GM12878 (cell line): ENCODE measurements around the gene CDC42EP3. TPM values are rescaled to one million over a fixed set of nuclear protein-coding genes. Genes with fewer than 3 reads are reported as not detected.

Source experiments
- CHD2 ChIP-seq: IDR thresholded peaks from 2 replicates; pipeline ENCODE4 v1.6.1; 2011; ENCODE audit warnings: low read depth, low read length, improper control_type of control experiment, borderline replicate concordance
- CTCF ChIP-seq, 3 experiments: IDR thresholded peaks in 2 of 3; conservative IDR thresholded peaks in 1 of 3; 2 replicates each; pipeline ENCODE4 v1.5.1; 2011; ENCODE audit warnings: low read depth in 3 of 3, low read length in 3 of 3, mild to moderate bottlenecking in 3 of 3, control low read depth in 2 of 3, moderate library complexity in 2 of 3, inconsistent platforms in 1 of 3, mixed read lengths in 1 of 3; ENCODE audit not compliant: control insufficient read depth in 2 of 3, insufficient read depth in 1 of 3; ENCODE audit errors: extremely low read depth in 1 of 3
- ELK1 ChIP-seq: IDR thresholded peaks from 2 replicates; pipeline ENCODE4 v1.6.1; 2012; ENCODE audit warnings: low read depth, low read length, improper control_type of control experiment
- FOXM1 ChIP-seq: IDR thresholded peaks from 2 replicates; pipeline ENCODE4 v1.6.1; 2012; ENCODE audit warnings: low read depth, mild to moderate bottlenecking, inconsistent platforms, low read length, moderate library complexity
- IRF3 ChIP-seq: fragments of 450-650 bp; IDR thresholded peaks from 2 replicates; pipeline ENCODE4 v1.6.1; 2014; ENCODE audit warnings: mild to moderate bottlenecking
- IRF5 ChIP-seq: fragments of 450-650 bp; IDR thresholded peaks from 2 replicates; pipeline ENCODE4 v1.6.1; 2017; ENCODE audit warnings: borderline replicate concordance
- MEF2B ChIP-seq: fragments of 450-650 bp; IDR thresholded peaks from 2 replicates; pipeline ENCODE4 v1.6.1; 2018; ENCODE audit warnings: mild to moderate bottlenecking, moderate library complexity; ENCODE audit not compliant: partially characterized antibody, poor library complexity, severe bottlenecking
- MTA3 ChIP-seq: IDR thresholded peaks from 2 replicates; pipeline ENCODE4 v1.6.1; 2012; ENCODE audit warnings: low read length, inconsistent platforms, borderline replicate concordance
- PAX8 ChIP-seq: fragments of 450-650 bp; IDR thresholded peaks from 2 replicates; pipeline ENCODE4 v1.6.1; 2017; ENCODE audit warnings: mild to moderate bottlenecking, moderate library complexity
- PBX3 ChIP-seq: IDR thresholded peaks from 2 replicates; pipeline ENCODE4 v1.6.1; 2011; ENCODE audit warnings: mild to moderate bottlenecking, low read depth, low read length, moderate library complexity; ENCODE audit not compliant: insufficient replicate concordance
- SIX5 ChIP-seq: IDR thresholded peaks from 2 replicates; pipeline ENCODE4 v1.6.1; 2011; ENCODE audit warnings: mild to moderate bottlenecking, low read depth, low read length, moderate library complexity; ENCODE audit not compliant: severe bottlenecking
- TCF3 ChIP-seq: IDR thresholded peaks from 2 replicates; pipeline ENCODE4 v1.6.1; 2012; ENCODE audit warnings: low read depth, mild to moderate bottlenecking, low read length, borderline replicate concordance; ENCODE audit not compliant: insufficient read depth
- YY1 ChIP-seq: IDR thresholded peaks from 2 replicates; pipeline ENCODE4 v1.6.1; 2011; ENCODE audit warnings: low read depth, mild to moderate bottlenecking, low read length
- ZBTB40 ChIP-seq: fragments of 450-650 bp; IDR thresholded peaks from 2 replicates; pipeline ENCODE4 v1.6.1; 2016; ENCODE audit warnings: mild to moderate bottlenecking, moderate library complexity, borderline replicate concordance
- ZNF24 ChIP-seq: fragments of 450-650 bp; IDR thresholded peaks from 2 replicates; pipeline ENCODE4 v1.6.1; 2017; ENCODE audit warnings: antibody characterized with exemption, mild to moderate bottlenecking
- ZZZ3 ChIP-seq: IDR thresholded peaks from 2 replicates; pipeline ENCODE4 v1.6.1; 2011; ENCODE audit warnings: low read depth; ENCODE audit not compliant: control insufficient read depth, insufficient read length
- polyA plus RNA-seq, 11 experiments: library from polyadenylated mRNA; depleted of rRNA in 4 of 11; unstranded in 6 of 11; stranded (reverse) in 5 of 11; fragments of >200 nt; fragmentation: Nextera tagmentation in 4 of 11; fragmentation: Illumina TruSeq in 1 of 11; extraction: Ambion mirVana in 4 of 11; extraction: Trizol in 1 of 11; gene quantifications; 1 replicate in 1 of 11; 2 replicates in 10 of 11; pipeline versions ENCODE4 v1.2.1 to v1.2.3, GENCODE V29; 2011 to 2016; ENCODE audit warnings: inconsistent platforms in 2 of 11, missing spikeins in 2 of 11, low read depth in 1 of 11
- total RNA-seq, 4 experiments: library from RNA; depleted of rRNA in 3 of 4; stranded (reverse); fragments of >200 nt in 3 of 4; fragmentation: Illumina TruSeq in 1 of 4; extraction: Trizol in 1 of 4; gene quantifications; 2 replicates each; pipeline versions ENCODE4 v1.2.1 to v1.2.3, GENCODE V29; 2013 to 2021
- TF ChIP-seq, protein P1 (sequence below): IDR thresholded peaks from 2 replicates; pipeline ENCODE4 v1.6.1; 2012; ENCODE audit warnings: low read depth, low read length, improper control_type of control experiment

CDC42EP3 gene
- total and polyA plus RNA-seq, 10 of the 15 experiments (the other 5 are each of a cell fraction or from before 2014, with no cell fraction given): 11.8 to 86.9 (median 52.9) TPM

DNA sequence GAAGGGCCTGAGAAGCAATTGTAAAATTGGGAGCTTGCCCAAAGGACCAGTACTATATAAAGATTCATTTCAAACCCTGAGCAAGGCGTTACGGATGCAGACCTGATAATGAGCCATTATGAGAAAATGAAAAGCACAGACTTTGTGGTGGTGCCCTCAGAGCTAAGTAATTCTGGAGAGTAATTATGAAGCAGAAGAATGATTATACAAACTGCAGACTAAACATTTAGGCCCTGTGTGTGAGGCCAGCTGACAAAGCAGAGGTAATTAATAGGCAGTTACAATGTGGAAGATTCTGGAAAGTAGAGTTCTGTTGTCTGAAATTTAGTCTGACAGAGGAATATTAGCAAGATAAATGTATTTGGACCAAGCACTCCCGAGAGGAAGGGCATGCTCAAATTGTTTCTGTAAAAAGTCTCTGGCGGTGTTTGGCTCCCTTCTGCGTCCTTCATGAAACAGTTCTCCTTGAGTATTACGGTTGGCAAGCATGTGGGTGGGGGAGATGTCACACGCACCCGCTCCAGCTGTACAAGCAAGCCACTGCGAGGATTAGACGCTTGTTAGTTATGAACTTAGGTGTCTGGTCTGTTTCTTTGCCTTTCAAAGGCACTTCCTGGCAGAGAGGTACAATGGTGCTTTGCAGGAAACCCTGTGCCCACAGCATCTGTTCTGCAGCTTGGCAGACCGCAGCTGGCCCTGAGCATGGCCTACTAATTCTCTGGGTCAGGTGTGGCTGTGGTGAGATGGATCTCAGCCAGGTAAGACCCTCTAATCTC is 45.5 kb downstream of the CDC42EP3 start (continued):
- TF ChIP-seq PBX3 (peak; percentile 55), MTA3 (0 out of 2 replicates have a peak, but pooled peaks have one; percentile 25), CHD2 (no peak), IRF5 (no peak), TCF3 (peak; percentile 67), ZZZ3 (no peak), PAX8 (no peak), ZBTB40 (no peak), FOXM1 (no peak), MEF2B (no peak), SIX5 (no peak), YY1 (0 out of 2 replicates have a peak, but pooled peaks have one; percentile 18), ZNF24 (no peak), ELK1 (no peak), CTCF (IDR thresholded peaks at IDR 0.05 in 2 of 3, conservative IDR thresholded peaks at IDR 0.05 in 1 of 3; ENCODE audit: control insufficient read depth in 2 of 3, extremely low read depth in 1 of 3, insufficient read depth in 1 of 3, low read depth in 3 of 3, low read length in 3 of 3) (no peak), IRF3 (no peak)
- TF ChIP-seq, protein P1, sequence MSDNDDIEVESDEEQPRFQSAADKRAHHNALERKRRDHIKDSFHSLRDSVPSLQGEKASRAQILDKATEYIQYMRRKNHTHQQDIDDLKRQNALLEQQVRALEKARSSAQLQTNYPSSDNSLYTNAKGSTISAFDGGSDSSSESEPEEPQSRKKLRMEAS: peak; percentile 57
